Sigmoid colon (tissue), 4 donors: ENCODE data around the gene GPR68.

Experiments
- CTCF ChIP-seq, 4 experiments: fragments of 450-650 bp in 3 of 4; fragments of 200-600 bp in 1 of 4; IDR thresholded peaks; one replicate each; pipeline ENCODE4 v1.5.1; 2016 to 2019; ENCODE audit warnings: antibody characterized with exemption in 4 of 4, mild to moderate bottlenecking in 3 of 4, moderate library complexity in 2 of 4
- POLR2A ChIP-seq, 2 donors: fragments of 450-650 bp; IDR thresholded peaks; one replicate each; pipeline ENCODE4 v1.6.1; 2016; ENCODE audit warnings: antibody characterized with exemption in 2 of 2, mild to moderate bottlenecking in 2 of 2, moderate library complexity in 2 of 2
- POLR2AphosphoS5 ChIP-seq, 4 donors: sonication (generic); formaldehyde crosslinking; IDR thresholded peaks; one replicate each; pipeline ENCODE4 v1.6.1; 2017; ENCODE audit warnings: antibody characterized with exemption in 4 of 4

GRCh38 chr14:91246051-91246852, 1.7 kb upstream of the GPR68 start:
- TF ChIP-seq POLR2AphosphoS5 (IDR thresholded peaks at IDR 0.05) (no peak), CTCF (IDR thresholded peaks at IDR 0.05) (no peak), POLR2A (IDR thresholded peaks at IDR 0.05) (no peak)
